Spleen (tissue), 7 donors: ENCODE results near the gene ADAM19.

Source experiments
- CTCF ChIP-seq, 11 experiments: fragments of 200-600 bp in 7 of 11; fragments of 450-650 bp in 4 of 11; sonication (generic) in 4 of 11; IDR thresholded peaks in 8 of 11; conservative IDR thresholded peaks in 3 of 11; 1 replicate in 7 of 11; 2 replicates in 4 of 11; pipeline versions ENCODE4 v1.4.0 to v1.8.0; 2016 to 2021; ENCODE audit warnings: antibody characterized with exemption in 11 of 11, inconsistent platforms in 4 of 11, mild to moderate bottlenecking in 1 of 11
- POLR2AphosphoS5 ChIP-seq, 3 donors: sonication (generic); formaldehyde crosslinking; IDR thresholded peaks; one replicate each; pipeline ENCODE4 v1.5.1; 2017; ENCODE audit warnings: antibody characterized with exemption in 3 of 3
- donor health status: DM: no; HTN: no; CAD: no; lungs with moderate emphysema.
- donor health status: DM: no; HTN: no; CAD: no.
- donor health status: DM: no; HTN: no; CAD: no.

DNA sequence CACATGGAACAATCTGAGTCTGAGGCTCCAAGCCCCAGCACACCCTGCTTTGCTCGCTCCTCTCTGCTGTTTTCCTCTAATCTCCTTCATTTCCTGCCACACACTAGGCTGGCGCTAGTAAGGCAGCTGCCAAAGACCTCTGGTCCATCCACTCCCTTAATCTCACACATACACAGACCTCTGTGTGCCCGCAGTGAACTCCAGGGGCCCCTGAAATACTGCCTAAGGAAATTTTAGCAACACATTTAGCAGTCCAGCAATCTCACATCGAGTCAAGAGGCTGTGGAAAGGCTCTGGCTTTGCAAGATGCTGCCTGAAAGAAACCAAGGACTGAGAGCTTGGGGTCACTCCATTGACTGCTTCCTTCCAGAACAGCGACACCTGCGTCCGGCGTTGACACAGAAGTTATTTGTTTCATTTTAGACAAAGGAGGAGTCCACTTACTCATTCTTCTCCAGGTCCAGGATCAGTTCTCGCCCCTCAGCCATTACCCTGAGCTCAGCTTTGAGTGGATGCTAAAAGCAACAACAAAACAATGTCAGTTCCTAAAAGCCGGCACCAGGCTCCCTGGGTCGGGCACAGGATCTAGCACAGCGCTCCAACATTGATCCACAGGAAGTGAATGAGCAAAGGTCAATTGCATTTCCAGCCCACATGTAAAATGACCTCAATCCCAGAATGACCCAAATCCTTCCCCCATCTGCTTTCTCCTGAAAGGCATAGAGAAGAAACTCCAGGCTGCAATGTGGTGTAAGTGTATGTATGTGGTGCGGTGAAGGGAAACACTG lies 11.5 kb downstream of the ADAM19 start:
- TF ChIP-seq CTCF (IDR thresholded peaks at IDR 0.05 in 8 of 11, conservative IDR thresholded peaks at IDR 0.05 in 3 of 11) (peak in 4 of 11 experiments; percentile 13 to 29 (median 18)), POLR2AphosphoS5 (IDR thresholded peaks at IDR 0.05) (no peak)
